GM18517 (cell line): ENCODE results near the gene MAN2B1.
"Not testable (repeated sequence)": the region's sequence is repeated elsewhere in the genome, so short reads cannot be mapped to it uniquely, and the experiment has no call there.

Source experiments
- ATAC-seq: cut with Tn5 transposase; IDR thresholded peaks from one replicate; pipeline ENCODE4 v1.9.1; 2021; ENCODE audit warnings: mild to moderate bottlenecking, moderate library complexity; ENCODE audit not compliant: unreplicated experiment

Gene MAN2B1

DNA sequence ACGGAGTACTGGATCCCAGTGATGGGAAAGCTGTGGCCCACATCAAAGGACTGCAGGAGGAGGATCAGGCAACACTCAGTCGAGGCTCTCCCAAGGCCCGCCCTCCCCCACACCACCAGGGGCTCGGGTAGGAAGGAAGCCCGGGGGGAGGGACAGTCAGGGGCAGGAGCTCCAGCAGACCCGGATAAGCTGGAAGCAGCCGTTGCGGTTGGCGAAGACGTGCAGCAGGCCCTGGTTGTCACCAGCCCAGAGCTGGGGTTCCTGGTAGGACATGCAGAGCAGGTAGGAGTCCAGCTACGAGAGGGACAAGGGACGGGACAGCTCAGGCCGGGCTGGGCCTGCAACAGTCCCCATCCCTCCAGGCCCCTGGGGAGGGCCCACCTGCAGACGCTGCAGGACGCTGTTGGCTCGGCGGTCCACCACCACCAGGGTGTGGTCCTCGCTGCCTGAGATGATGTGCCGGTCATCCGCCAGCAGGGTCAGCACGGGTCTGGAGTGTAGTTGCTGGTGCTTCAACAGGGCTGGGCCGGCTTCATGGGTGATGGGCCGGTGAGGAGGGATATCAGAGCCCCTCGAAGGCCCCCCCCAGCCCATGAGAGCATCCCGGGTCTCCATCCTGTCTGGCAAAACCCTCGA lies 23.2 kb upstream of the MAN2B1 start:
- ATAC-seq: no peak

DNA sequence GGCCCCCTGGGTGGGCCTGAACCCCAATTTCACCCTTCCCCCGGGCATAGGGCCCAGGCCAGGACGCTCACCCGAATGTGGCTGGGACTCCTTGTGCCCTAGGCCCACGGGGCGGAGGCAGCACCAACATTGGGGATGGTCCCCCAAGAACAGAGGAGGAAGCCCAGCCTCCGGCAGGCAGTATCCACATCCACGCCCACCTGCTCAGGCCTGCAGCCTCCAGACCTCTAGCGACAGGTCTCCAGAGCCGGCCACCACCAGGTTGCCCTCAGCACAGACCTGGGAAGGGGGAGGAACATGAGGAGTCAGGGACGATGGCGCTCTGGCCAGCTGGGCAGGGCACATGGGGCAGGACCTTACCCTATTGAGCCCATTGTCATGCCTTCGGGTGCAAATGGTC lies 22.5 kb upstream of the MAN2B1 start:
- no peak for ATAC-seq

DNA sequence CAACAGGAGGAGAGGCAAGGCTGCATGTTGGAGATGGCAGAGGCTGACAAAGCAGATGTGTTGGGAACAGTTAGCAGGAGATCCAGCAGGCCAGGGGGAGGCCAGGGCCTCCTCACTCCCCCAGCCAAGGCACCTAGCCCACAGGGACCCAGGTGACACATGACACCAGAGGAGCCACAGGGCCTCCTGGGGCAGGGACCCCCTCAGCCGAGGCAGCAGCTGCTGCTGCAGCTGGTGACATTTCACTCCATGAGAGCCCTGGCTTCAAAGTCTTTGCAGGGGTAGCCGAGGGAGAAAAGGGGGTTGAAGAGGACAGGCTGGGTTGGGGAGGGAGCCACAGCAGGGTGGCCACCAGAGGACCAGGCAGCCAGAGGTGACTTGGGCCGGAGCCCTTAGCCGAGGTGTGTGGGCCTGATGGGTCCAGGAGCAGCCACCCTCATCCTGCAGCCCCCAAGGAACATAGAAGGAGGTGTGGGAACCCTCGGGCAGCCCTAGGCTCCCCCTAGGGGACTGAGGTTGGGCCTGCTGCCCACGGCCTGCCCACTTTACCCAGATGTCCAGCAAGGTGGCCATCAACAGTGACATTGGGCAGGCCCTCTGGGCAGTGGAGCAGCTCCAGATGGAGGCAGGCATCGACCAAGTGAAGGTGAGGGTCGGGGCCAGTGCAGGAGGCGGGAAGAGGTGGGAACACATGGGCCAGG lies 21.1 kb upstream of the MAN2B1 start, which contains the start of gene GNG14:
GNG14 (plus strand) TSS at position 503 of the 701 bp plus-strand sequence; CDS start at position 554, 51 bp downstream.
- ATAC-seq: no peak

DNA sequence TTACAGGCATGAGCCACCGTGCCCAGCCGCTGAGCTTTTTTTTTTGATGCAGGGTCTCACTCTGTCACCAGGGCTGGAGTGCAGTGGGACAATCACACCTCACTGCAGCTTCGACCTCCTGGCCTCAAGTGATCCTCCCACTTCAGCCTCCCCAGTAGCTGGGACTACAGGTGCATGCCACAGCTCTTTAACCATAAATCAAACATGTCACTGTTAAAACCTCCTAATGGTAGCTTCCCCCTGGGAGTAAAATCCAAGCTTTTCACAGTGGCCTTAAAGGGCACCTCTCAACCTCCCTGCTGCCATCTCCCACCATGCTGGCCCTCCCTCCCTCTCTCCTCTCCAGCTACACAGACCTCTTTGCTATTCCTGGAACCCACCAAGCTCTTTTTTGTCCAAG lies 19.3 kb upstream of the MAN2B1 start:
- ATAC-seq: no peak

DNA sequence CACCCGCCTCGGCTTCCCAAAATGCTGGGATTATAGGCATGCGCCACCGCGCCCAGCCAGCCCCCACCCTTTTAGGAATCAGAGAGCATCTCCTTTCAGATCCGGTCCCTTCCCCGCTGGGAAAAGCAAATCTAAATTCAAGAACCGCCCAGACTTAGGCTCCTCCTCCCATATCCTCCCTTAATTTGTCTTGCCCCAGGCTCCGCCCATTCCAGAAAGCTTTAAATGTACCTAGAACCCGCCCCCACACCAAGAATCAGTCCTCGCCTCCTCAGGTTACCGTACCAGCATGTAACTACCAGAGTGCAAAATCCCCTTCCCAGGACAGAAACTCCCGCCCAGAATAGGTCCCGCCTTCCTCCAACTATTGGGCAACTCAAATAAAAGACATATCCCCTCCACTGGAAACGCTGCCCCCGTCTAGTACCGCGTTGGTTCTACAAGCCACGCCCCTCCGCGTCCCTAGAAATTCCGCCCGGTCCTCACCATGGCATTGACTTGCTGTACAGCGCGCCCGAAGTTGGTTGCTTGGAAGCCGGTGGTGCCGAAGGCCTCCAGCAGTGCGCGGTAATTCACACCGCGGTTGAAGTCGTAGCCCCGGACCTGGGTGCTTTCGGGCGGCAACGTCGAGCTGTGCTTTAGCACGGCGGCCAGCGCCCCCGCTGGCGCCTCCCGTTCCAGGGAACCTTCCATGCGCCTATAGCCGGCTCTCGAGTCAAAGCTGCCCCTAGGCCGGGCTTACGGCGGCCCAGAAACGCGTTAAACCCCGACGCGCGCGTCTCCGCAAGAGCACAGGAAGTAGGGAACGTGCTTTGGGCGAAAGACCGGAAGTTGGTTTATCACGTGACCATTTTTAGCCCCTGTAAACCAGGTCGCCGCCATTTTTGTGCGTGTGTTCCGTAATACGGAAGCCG lies 14.8 kb upstream of the MAN2B1 start, which contains the start of gene DHPS:
DHPS (minus strand) TSS at position 807 of the 914 bp plus-strand sequence; CDS start at position 693, 114 bp downstream.
- peak; percentile 64 for ATAC-seq

DNA sequence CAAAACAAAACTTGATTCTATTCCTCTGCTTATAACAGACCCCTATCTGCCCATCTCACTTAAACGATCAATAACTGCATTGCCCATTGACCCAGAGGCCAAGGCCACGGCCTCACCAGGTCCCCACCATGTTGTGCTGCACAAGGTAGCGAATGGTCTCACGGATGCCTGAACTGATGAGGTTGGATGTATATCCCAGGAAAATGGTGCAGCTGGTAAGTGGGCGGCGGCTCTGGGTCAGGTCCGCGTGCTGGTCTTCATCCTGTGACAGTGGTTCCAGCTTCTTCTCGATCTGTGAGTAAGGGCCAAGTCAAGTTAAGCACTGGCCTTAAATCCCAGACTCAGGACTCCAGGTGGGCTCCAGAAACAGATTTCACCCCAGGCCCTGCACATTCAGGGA lies 13.5 kb upstream of the MAN2B1 start:
- ATAC-seq: no peak

DNA sequence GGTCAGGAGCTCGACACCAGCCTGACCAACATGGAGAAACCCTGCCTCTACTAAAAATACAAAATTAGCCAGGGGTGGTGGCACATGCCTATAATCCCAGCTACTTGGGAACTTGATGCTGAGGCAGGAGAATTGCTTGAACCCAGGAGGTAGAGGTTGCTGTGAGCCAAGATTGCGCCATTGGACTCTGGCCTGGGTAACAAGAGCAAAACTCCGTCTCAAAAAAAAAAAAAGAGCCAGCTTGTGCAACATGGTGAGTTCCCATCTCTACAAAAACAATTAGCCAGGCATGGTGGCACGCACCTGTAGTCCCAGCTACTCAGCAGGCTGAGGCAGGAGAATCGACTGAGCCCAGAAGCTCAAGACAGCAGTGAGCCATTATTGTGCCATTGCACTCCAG lies 11.5 kb upstream of the MAN2B1 start:
- ATAC-seq: not testable (repeated sequence)

DNA sequence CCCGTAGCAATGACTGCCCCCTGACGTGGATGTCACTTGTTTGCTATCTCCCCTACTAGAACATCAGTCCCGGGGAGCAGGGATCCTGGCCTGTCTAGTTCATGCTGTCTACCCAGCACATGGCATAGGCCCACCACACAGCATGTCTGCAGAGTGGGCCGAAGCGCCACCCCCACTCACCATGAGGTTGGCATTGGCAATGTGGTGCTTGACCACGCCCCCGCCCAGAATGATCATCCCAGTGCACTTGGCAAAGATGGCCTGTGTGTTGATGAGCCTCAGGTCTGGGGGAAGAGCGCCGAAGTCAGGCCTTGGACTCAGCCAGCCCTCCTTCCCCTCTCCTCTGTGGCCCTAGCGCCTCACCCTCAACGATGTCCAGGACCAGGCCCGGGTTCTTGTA lies 10.4 kb upstream of the MAN2B1 start:
- no peak for ATAC-seq

DNA sequence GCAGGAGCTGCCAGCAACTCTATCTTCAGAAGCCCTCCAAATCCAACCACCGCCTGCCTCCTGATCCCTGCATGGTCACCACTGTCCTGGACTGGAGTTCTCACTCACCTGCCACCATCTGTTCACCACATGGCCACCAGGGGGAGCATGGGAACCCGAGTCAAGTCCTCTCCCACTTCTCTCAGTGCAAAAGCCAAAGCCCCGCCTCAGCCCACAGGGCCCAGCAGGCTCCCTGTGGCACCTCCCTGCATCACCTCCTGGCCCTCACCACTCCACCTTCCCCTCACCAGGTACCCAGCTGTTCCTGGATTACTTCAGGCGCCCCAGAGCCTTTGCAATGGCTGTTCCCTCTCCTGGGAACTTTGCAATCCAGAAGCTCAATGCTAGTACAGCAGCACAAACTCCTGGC lies 9.8 kb upstream of the MAN2B1 start:
- ATAC-seq: no peak

DNA sequence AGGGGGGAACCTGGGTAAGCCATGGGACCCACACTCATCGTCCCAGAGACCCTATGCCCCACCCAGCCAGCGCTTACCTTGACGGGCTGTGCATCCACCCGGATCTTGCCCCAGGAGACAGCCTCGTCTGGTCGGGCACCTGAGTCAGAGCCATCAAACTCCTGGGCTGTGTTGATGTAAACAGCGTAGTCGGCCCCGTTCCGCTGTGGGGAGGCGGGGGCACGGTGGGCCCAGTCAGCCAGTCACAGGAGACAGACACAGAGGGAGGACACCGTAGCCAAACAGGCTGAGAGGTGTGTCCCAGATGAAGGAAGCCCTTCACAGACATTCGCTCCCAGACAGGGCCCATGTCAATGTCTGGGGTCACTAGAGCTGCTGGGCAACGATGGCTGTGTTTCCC lies 9.4 kb upstream of the MAN2B1 start:
- ATAC-seq: no peak

DNA sequence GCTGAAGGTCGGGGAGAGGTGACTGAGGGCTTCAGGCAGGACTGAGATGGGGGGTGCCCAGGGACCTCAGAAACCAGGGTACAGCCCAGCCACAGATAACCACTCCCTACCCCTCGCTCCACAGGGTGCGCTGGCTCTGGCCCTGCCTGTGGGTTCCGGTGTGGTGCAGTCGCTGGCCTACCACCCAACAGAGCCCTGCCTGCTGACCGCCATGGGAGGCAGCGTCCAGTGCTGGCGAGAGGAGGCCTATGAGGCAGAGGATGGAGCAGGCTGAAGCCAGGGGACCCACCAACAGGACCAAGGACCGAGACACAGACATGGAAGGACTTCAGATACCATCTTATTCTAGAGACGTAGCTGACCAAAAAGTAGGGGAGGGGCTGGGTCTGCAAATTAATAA lies 8.9 kb upstream of the MAN2B1 start:
- no peak for ATAC-seq

DNA sequence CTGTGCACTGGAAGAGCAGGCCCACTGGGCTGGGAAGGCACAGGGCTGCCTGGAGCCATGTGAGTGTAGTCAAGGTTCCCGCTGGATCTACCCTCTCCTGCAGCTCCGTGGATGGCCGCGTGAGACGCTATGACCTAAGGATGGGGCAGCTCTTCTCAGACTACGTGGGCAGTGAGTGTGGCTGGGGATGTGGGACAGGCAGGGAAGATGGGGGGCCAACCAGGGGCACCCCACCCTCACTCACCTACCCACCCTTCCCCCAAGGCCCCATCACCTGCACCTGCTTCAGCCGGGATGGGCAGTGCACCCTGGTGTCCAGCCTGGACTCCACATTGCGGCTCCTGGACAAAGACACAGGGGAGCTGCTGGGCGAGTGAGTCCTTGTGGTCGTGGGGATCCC lies 6.2 kb upstream of the MAN2B1 start:
- no peak for ATAC-seq

DNA sequence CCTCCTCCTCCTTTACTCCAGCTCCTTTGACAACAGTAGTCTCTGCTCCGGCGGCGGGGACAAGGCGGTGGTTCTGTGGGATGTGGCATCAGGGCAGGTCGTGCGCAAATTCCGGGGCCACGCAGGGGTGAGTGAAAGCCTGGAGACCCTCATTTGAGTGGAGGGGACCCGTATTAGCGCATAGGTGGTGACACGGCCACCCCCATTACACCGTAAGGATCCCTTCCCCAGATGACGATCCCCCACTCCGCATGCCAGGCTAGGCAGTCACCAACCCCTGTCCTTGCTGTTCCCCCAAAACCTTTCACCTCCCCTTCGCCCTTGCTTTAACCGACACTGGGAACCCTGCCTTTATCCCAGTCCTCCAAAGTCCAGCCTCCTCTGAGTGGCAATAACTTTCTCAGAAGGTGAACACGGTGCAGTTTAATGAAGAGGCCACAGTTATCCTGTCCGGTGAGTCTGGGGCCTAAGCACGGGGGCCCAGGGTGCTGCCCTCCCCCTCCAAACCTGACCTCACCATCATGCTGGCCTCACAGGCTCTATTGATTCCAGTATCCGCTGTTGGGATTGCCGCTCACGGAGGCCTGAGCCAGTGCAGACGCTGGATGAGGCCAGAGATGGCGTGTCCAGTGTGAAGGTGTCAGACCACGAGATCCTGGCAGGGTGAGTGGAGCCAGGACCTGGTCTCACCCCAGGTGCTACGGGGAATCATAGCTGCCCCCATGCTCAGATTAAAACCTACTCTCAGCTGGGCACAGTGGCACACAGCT lies 3.8 kb upstream of the MAN2B1 start:
- no peak for ATAC-seq

DNA sequence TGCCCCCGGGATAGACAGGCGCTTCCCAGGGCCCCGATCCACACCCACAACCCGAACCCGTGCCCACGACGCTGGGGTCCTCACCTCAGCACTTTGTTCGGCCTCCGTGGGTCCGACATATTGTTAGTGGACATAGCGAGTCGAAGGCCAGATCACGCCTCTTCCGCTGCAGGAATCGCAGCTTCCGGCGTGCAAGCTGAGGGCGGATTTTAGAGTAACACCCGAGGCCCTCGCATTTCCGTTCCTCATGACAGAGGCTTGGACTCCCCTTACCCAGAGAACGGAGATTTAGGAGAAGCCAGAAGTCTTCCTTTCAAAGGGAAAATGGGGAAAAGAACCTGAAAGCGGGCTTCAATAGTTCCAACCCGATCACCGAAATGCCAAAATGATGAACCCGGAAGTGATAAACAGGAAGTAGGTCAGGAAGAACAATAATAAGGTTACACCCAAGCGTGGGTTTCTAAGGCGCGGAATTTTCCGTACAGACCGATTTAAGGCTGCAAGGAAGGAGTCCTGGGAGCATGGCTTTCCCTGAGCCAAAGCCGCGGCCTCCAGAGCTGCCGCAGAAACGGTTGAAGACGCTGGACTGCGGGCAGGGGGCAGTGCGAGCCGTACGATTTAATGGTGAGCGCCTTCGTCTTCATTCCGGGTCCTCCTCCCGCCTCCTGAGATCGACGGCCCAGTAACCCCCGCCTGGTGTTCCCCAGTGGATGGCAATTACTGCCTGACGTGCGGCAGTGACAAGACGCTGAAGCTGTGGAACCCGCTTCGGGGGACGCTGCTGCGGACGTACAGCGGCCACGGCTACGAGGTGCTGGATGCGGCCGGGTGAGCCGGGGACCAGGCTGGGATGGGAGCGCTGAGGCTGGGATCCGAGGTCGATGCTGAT lies 3.0 kb upstream of the MAN2B1 start:
- no peak for ATAC-seq

DNA sequence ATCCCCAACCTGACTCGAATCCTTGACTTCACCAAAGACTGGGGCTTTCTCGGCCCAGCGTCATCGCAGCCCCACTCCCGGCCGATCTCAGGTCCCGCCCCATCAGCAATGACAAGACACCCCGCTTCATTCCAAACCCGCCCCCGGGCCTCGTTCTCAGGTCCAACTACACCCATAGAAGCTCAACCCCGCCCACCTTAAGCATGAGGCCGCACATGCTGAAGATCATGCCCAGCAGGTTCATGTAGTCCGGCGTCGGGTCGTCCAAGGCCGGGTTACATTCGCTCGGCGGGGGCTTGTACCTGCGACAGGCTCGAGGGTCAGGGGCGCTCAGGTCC lies 2.4 kb upstream of the MAN2B1 start:
- no peak for ATAC-seq

DNA sequence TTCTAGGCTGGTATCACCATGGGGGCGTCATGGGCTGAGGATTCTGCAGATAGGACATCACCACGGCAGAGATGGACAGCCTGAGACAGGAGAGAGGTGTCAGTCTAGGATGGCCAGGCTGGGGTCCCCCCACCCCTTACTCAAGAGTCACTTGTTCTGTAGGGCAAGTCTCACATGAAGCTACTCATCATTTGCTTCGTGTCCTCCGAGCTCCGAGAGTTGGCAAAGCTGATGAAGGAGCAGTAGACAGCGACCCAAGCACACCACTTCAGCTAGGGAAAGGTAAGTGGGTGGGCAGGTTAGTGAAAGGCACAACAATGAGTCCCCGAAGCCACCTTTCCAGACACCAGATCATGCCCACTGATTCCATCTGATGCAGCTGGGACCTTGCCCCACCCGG lies 1.8 kb upstream of the MAN2B1 start:
- ATAC-seq: no peak

DNA sequence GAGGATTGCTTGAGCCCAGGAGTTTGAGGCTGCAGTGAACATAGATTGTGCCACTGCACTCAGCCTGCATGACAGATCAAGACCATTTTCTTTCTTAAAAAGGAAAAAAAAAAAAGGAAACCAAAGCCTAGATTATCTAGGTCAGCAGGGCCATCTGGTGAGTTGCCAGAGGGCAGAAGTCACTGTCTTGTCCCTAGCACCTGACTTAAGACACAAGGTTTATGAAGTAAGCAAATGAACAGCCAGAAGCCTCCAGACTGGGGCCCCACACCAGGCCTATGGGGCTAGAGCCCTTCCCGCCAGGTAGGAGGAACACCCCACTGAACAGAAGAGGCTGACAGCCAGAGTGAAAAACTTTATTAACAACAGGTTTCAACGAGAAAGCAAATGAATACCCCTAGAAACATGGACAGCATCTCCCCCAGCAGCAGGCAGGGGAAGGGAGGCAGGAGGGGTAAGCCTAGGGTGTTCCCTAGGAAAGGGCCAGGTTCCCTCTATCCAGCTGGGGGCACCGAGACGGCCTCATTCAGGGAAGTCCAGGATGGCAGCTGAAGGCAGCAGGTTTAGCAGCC lies 1.3 kb upstream of the MAN2B1 start:
- ATAC-seq: no peak

DNA sequence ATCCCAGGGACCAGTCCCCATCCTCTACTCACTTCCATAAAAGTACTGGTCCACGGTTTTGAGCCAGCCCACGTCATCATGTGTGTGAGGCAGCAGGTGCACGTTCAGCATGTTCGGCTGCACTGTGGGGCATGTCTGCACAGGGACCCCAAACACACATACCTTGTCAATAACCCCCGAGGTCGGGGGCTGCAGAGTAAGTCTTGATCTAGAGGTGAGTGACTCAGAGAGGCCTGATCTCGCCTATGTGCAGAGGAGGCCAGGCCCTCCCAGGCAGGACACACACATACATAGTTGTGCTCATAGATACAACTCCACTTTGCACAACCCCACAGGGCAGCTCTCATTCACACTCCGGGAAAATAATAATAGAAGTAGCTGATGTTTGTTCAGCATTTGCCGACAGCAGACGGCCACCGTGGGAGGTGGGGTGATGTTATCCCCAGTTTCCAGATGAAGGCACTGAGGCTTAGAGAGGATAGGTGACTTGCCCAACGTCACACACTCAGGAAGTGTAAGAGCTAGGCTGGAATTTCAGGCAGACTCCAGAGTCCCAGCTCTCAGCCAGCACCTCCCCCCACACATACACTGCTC lies 774 bp downstream of the MAN2B1 start:
- ATAC-seq: no peak

DNA sequence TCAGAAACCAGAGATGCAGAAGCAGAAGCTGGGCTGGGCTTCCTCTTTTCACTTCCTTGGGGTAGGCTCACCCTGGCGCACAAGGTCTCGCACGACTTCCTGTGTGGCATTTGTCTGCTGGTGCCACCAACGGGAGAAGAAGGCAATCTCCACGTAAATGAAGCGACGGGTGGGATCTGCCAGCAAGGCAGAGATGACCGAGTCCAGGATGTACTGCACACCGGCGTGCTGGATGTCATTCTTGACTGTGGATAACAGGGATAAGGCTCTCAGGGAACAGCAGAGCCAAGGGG lies 1.3 kb downstream of the MAN2B1 start:
- ATAC-seq: no peak
